CD4-positive, alpha-beta T cell treated with Interleukin-4 for 1 hour (primary cell): ENCODE data around the gene CFAP97D2.
"Not testable (repeated sequence)": the region's sequence is repeated elsewhere in the genome, so short reads cannot be mapped to it uniquely, and the experiment has no call there.

Source experiments
- DNase-seq, 2 donors: peaks; one replicate each; pipeline ENCODE4 v3.0.0-alpha.2; 2020 to 2022

Gene CFAP97D2

DNA sequence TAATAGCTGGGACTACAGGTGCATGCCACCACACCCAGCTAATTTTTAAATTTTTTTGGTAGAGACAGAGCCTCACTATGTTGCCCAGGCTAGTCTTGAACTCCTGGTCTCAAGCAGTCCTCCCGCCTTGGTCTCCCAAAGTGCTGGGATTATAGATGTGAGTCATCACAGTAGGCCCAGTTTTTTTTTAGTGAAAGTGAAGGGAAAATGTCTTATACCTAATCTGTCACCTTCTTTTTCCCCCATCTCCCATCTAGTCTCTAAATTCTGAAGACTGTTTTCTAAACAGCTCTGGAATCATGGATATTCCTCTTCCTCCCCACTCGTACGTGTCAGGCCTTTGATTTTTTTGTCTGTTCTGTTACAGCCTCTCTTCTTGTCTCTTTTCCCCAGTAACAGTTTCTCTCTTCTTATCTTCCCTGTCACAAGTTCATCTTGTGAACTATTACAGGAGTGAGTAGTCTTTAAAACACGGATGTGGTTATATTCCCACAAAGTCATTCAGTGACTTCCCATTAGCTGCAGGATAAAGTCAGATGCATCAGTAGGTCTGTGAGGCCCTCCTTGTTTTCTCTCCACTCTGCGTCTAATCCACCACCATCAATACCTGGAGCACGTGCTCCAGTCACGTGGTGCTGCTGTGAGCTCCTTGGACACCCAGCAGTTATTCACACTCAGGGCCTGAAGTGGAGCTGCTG is 58.5 kb downstream of the CFAP97D2 start:
- DNase-seq: no peak

DNA sequence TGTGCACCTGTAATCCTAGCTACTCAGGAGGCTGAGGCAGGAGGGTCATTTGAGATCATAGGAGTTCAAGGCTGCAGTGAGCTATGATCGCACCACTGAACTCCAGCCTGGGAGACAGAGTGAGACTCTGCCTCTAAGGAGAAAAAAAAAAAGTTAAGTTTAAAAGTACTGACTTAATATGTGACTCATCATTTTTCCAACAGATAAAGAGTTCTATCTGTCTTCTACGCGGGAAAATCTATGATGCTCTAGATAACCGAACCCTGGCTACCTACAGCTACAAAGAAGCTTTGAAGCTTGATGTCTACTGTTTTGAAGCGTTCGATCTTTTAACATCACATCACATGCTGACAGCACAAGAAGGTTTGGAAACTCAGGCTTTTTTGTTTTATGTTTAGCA is 62.9 kb downstream of the CFAP97D2 start:
- DNase-seq: no peak

DNA sequence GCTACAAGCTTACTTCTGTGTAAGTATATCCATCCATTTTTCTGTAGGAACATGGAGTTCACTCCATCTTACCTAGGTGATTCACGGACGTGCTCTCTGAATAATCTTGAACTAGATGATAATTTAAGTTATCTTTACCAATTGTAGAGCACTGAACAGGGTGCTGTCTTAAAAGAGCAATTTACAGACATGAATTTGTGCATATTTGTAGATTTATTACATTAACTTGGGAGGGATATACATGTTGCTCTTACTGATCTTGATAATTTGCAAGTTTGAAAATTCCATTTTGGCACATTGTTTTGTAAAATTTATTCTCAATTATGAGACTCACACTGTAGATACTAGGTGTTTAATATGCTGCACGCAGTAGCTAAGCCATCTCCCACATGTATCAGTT is 64.9 kb downstream of the CFAP97D2 start:
- DNase-seq: no peak

DNA sequence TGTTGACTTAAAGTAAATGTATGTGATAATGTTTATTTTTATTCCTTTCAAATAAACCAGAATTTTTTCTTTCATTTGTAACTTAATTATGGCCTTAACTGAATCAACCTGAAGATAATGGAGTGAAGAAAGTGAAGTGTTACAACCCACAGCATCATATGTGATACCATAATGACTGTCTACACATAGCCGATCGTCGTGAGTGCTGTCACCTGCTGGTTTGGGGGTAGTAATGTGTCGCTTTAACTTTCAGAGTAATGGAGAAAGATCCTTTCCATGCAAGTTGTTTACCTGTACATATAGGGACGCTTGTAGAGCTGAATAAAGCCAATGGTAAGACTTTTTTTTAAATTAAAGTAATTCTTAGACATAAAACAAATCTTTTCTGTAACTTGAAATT is 65.6 kb downstream of the CFAP97D2 start:
- no peak for DNase-seq

DNA sequence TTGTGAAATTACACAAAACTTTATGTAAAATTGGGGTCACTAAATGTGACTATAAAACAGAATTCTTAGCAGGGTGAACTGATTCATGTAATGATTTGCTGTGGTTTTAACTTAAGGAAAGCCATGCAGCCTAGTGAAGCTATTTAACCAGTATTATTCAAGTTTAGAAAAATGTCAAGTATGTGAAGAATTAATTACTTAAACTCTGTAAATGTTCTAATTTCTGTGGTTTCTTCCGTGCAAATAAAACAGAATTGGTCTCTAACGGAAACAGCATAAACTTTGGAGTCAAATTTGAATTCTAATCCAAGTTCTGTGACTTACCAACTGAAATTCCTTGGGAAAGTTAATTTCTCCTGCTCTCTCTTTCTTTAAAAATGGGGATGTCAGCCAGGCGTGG is 69.0 kb downstream of the CFAP97D2 start:
- DNase-seq: no peak

DNA sequence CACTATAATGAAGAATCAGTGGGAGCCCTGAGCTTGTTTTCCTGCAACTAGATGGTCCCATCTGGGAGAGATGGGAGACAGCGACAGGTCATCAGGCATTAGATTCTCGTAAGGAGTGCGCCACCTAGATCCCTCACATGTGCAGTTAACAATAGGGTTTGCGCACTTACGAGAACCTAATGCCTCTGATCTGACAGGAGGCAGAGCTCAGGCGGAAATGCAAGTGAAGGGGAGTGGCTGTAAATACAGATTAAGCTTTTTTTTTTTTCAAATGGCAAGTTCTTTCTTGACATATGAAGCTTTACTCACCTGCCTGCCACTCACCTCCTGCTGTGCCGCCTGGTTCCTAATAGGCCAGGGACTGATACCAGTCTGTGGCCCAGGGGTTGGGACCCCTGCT is 70.0 kb downstream of the CFAP97D2 start:
- no peak for DNase-seq

DNA sequence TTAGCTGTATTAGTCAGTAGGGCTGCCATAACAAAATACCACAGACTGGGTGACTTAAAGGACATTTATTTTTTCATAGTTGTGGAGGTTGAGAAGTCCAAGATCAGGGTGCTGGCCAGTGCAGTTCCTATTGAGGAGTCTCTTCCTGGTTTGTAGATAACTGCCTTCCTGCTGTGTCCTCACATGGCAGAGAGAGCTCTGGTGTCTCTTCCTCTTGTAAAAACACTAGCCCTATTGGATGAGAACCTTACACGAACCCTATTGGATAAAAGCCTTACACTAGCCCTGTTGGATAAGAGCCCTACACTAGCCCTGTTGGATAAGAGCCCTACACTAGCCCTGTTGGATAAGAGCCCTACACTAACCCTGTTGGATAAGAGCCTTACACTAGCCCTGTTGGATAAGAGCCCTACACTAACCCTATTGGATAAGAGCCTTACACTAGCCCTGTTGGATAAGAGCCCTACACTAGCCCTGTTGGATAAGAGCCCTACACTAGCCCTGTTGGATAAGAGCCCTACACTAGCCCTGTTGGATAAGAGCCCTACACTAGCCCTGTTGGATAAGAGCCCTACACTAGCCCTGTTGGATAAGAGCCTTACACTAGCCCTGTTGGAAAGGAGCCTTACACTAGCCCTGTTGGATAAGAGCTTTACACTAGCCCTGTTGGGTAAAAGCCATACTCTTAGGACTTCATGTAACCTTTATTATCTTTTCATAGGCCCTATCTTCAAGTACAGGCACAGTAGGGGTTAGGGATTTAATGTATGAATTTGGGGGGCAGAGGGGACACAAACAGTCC is 72.8 kb downstream of the CFAP97D2 start:
- not testable (repeated sequence) for DNase-seq

DNA sequence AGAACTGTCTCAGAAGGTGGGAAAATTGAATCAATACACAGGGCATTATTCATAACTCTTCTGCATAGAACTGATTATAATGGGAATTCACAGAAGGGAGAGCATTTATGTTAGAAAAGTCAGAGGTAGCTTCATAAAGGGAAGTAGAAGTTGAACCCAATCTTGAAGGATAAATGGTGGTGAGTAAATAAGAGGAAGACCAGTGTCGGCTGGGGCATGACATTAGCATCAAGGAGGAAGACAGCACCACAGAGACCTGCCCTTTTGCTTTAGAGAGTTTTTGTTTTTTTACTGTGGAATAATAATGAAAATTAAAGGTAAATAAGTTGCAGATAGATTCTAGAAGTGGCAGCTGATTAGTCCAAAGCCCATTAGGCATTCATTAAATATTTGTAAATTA is 77.5 kb downstream of the CFAP97D2 start:
- DNase-seq: no peak

DNA sequence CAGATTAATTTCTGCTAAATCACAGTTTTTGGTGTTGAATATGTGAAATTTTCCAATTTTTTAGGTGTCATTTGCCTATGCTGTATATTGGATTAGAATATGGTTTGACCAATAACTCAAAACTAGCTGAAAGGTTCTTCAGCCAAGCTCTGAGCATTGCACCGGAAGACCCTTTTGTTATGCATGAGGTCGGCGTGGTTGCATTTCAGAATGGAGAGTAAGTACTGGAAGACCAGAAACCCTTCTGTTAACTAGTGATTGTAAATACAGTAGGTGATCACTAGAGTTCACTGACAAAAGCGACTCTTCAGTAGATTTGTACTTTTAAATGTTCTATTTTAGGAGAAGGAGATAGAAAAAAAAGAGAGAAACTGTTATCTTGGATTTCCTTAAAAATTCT is 78.0 kb downstream of the CFAP97D2 start:
- no peak for DNase-seq

DNA sequence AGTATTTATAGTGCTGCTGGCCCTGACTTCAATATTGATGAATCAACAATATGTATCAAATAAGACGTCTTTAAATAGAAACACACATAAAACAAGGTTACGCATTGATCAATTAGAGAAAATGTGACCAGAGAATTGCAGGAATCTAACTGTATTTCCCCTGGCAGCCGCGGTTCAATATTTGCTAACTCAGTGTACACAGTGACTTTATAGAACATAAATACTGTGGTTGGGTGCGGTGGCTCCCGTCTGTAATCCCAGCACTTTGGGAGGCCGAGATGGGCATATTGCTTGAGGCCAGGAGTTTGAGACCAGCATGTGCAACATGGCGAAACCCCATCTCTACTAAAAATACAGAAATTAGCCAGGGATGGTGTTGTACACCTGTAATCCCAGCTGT is 79.5 kb downstream of the CFAP97D2 start:
- DNase-seq: no peak

DNA sequence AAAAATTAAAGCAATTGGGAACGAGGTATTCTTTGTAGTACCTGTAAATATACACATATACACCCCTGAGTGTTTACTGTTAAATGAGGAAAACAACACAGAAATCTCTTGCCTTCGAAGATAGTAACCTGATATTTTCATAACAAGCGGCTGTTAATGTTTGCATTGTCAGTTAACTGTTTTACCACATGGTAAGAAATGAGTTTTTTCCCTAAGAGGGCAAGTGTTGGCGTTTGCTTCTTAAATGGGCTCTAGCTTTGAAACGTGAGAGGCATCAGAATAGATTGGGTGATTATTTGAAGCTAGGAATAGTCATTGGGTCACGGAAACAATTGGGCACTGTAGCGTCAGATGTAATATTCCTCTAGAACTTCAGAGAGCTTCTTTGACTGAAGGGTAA is 80.3 kb downstream of the CFAP97D2 start:
- DNase-seq: no peak

DNA sequence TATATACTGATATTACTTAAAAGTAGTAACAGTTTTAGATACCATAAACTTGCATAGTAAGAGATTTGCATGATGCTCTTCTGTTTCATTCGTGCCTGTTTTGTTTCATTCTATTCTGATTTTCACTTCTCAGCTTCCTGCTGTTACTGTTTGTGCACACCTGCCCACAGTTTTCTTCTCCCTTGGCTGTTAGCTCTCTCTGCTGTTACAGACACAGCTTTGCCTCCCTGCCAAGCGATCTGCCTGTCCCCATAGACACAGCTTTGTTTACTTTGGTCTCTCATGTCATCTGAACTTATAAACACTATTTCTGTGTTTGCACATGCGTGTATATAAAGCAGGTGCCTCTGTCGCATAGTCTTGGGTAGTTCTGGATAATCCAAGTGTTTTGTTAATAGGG is 80.9 kb downstream of the CFAP97D2 start:
- DNase-seq: no peak

DNA sequence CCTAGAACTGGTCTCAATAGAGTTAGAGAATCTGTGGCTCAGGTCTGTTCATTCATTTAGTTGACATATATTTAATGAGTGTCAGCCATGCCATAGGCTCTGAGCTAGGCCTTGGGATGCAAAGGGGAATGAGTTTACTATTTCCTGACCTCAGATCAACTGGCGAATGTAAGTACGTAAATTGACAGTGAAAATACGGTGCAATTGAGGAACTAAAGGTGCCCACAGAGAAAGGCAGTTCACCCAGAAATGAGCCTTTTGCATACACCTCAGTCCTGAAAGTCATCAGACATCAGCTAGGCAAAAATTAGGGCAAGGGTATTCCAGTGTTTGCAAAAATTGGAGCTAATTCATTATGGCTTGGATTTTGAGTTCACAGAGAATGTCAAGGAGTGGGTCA is 81.8 kb downstream of the CFAP97D2 start:
- DNase-seq: no peak

DNA sequence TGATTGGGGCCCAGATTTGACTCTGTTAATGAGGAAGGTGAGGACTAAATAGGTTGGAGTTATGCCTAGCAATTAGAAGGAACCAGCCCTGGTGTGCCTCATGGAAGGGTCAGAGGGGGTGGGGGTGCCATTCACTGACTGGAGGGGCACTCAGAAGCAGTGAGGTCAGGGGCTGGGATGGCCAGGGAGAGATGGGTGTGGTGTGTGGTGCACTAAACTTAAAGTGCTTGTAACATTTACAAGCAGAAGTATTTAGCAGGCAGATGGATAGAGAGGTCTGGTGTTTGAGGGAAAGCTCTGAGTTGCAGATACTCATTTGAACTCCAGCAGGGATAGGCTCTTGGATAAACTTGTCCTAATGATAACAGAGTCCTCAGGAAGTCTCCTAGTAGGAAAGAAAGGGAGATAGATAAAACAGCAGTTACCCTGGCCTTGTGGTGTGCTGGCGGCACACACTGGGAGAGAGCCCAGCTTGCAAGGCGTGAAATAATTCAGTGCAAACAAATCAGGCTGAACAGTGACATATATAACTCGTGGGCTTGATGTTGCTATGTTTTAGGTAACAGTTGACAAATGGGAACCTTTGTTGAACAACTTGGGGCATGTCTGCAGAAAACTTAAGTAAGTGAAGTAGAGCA is 82.4 kb downstream of the CFAP97D2 start:
- DNase-seq: no peak

DNA sequence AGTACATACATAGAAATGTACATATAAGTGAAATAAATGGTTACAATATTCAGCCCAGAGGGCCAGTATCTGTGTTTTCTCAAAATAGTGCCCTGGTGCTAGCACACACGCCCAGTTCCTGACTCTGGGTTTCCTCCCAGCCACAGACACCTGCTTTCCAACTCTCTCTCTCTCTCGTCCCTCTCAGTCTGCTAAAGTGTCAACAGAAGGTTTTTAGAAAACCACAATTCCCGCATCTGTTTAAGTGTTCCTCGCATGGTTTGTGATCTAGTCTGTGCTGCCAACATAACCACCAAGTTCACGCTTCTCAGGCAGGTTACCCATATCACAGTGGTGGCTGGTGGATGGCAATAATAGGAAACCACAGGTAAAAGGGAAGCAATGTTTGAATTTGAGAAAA is 84.5 kb downstream of the CFAP97D2 start:
- peak; percentile 31 to 44 for DNase-seq

DNA sequence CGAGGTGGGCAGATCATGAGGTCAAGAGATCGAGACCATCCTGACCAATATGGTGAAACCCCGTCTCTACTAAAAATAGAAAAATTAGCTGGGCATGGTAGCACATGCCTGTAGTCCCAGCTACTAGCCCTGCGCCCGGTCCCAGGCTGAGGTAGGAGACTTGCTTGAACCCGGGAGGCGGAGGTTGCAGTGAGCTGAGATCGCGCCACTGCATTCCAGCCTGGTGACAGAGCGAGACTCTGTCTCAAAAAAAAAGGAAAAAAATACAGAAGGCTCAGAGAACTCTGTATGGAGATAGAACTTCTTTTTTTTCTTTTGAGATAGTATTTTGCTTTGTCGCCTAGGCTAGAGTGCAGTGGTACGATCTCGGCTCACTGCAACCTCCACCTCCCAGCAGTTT is 85.3 kb downstream of the CFAP97D2 start:
- DNase-seq: not testable (repeated sequence)

DNA sequence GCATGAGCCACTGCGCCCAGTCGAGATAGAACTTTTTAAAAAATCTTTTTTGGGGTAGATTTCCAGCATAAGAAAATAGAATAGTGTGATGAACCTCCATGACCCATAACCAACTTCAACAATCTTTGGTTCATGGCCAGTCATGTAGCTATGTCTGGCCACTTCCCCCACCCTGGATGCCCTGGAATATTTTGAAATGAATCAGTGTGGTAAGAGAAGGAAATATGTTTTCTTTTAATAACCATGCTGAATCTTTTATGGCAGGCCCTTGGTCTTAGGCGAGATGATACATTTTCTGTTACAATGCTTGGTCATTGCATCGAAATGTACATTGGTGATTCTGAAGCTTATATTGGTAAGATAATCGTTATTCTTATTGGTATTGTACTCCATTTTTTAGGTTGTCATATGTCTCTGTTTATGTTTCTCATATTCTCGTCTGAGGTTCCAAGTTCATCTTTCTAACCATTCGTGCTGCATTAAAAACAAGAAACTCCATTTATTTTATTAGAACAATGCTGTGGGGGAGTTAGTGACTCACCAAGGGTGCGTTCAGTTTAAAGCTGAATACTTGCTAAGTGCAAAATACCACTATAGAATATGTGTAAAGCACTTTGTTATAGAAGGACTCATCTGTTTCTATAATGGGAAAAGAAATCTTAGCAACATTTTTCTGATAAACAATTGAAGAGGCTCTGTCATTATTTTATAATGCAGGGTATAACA is 86.0 kb downstream of the CFAP97D2 start:
- no peak for DNase-seq

DNA sequence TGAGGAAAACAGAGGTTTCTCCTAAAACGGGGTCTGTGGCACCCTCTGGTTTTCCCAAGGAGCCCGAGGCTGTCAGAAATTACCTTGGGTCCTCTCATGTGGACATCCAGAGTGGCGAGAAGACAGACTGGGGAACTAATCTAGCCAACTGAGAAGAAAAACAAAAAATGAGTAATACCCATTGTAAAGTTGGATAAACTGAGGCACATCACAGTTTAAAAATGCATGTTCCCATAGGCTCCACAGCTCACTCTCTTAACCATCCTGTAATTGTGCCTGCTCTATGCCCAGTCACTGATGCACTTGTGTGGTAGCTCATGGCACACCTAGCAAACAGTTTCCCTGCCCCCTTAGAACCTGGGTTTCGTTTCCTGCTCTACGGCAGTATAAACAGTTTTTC is 87.2 kb downstream of the CFAP97D2 start:
- DNase-seq: no peak

DNA sequence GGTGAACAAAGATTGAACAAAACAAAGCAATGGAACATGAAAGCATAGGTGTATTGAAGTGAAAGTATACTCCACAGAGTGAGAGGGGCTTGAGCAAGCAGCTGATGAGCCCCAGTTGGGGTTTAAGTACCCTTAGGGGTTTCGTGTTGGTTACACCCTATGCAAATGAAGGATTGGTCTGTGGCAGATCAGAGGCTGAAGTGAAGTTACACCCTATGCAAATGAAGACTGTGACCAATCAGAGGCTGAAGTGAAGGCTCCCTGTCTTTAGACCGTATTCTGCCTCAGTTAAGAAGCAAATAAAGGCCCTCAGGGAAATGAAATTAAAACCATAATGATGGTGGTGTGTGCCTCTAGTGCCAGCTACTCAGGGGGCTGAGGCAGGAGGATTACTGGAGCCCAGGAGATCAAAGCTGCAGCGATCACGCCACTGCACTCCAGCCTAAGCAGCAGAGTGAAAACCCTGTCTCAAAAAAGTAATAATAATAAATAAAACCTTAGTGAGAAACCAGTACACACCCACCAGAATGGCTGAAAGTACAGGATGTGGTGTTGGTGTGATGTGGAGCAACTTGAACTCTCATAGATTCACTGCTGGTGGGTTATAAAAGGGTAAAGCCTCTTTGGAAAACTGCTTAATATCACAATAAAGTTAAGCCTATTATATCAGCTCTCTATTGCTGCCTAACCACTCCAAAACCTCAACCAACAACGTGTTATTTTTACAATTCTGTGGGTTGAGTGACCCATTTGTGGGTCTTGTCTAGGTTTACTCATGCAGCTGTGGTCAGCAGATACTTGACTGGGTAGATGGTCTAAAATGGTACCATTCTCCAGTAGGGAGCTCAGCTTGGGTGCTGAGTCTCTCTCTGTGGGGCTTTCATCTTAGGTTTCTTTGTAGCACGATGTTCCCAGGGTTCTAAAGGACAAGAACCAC is 89.6 kb downstream of the CFAP97D2 start:
- peak in 1 of 2 donors; percentile 42 for DNase-seq

DNA sequence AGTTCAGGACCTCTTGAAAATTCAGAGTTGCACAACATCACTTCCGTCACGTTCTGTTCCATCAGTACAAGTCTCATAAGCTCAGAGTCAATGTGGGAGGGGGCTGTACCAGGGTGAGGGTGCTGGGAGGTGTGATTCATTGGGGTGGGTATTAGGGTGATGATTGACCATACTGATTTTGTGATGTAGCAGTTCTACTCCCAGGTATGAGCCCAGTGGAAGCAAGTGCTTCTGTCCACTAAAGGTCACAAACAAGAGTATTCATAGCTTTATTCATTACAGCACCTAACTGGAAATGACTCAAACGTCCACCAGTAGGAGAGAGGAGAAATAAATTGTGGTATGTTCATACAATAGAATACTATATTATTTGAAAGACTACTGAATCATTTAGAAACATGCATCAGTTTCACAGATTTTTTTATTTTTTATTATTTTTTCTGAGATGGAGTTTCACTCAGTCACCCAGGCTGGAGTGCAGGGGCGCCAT is 90.3 kb downstream of the CFAP97D2 start:
- DNase-seq: no peak
